HG03460 (cell line): Measurements from ENCODE around the gene NTM.

Experiments used
- ATAC-seq: cut with Tn5 transposase; IDR thresholded peaks from one replicate; pipeline ENCODE4 v1.9.1; 2021; ENCODE audit not compliant: unreplicated experiment

The NTM gene

DNA sequence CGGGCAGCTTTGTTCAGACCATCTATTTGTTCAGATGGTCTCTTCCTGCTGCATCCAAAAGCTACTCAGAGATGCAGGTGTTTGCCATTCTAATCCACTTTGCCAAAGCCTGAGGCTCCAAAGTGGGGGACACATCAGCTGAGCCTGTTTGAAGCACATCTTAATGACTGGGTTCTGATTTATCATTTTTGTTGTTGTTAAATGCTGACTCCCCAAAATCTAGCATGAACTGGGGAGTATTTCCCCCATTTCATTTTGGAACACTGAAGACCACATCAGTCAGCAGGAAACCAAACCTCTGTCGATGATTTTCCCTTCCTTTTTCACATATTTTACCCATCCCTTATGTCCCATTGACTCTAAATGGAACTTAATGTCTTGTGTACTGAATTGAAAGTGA is 262.6 kb downstream of the NTM start:
- ATAC-seq = no peak

DNA sequence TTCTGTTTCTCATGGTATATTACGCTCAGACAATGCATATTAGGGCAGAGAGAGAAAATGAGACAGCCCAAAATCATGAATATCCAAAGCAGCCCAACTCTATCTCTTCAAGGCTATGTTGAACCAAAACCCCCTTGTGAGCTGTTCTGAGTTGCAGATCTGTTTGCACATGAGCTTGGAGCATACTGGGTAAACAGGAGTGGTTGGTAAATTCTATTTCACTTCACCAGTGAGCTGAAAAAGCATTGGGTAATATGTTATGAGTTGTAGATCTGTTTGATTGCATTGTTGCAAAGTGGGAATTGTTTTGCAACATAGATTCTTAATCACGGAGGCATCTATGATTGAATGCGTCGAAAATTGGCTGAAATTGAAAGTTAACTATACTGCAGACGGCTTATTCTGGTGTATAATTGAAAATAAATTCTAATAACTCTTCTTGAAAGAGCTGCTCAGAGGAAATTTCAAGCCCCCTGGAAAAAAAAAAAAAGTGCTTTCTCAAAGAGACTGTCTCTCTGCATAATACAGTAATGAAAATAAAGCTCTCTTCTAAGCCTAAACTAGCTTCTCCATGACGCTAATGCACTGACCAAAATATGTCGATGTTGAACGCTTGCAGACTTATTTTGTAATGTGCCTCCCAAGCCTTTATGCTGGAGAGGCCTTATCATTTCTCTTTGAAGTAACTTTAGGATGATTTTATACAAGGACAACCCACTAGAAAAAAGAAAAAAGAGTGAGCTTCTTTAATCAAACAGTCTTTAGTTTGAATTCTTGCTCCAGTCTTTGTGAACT is 263.7 kb downstream of the NTM start:
- no peak for ATAC-seq

DNA sequence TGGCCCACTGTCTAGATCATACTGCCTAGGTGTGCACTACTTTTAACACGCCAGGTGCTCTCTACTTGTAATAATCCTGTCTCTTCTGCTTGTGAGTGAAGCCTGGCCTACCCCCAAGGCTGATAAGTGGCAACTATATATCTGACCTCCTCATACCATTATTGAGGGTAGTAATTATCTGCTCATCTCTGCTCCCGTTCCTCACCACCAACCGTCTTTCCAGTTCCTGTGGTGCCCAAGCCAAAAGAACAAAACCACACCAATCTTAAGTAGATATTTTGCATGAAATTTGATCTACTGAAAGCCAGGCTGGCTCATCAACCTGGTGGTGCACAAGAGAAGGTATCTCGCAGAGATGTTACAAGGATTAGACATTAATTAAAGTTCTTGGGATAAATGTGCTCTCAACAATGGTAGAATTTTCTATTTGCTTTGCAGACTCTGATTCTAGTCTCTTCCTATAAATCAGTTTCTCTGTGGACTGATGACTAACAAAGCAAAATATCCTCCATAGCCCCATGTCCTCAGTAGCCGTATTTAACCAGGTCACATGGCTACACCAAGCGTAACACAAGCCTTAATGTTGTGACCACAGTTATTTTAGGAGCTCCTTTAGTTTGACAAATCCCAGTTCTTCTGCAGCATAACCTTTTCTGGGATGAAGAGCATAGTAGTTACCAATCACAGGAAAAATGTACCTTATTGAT is 267.2 kb downstream of the NTM start:
- ATAC-seq = no peak

DNA sequence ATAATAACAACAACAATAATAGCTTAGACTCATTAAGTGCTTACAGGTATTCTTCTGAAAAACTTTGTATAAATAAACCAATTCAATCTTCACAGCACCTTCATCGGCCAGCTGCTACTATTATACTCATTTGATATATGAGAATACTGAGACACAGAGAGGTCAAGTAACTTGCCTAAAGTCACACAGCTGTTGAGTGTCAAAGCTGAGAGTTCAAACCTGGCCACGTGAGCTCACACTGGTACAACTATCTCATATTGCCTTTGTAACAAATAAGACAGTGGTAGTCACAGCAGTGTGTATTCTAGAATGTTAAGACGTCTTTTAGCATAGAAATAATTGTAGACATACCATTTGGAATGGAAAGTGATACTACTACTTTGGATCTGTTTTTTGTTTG is 268.5 kb downstream of the NTM start:
- ATAC-seq = no peak

DNA sequence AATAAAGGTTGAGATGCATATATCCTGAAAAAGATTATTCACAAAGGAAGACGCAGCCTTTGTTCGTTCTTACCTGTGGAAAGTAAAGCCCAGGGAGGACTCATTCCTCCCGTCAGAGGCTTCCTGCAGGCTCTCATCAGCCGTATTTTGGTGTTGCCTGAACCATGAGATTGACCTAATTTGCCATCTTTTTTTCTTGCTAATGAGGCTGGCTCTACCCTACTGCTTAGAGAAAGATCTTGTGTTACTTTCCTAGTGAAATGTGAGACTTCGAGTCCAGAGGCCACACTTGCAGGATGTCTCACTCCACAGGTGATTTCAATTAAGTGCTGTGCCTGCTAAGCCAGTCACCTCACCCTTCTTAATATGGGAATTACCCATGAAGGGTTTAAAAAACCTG is 269.9 kb downstream of the NTM start:
- no peak for ATAC-seq

DNA sequence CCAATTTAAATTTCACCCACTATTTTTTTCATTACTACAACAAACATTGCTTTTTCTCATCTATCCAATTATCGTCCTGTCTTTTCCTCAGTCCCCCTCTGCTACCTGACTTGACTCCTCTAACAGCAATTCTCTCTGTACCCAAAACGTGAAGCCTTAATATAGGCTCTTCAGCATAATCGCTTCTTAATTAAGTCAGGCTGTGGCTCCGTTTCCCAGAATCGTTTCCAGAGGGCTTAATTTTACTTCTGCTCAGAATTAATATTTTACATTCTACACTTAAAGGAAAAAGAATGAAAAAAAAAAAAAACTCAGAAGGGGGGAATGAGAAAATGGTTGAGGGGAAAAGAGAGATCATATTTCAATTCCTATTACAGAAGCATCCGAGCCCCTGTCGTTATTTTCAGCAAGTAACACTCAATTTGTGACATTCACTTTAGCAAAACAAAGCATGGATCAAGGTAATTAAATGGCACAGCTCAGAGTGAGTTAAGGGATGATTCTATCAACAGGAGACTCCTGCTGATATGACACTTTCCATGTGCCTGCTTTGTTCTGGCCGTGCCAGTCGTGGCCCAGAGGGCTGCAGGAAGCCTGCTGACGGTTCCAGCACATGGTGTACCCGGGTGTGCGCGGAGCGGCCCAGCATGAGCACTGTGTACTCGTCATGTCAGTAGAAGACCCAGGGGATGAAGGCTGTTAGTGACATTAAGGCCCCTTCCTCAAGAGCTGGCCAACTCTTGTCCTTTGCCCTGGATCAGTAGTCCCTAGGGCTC is 272.5 kb downstream of the NTM start:
- no peak for ATAC-seq

- no peak for ATAC-seq
Observed at GRCh38 chr11:131644204-131644795, 273.9 kb downstream of the NTM start.

DNA sequence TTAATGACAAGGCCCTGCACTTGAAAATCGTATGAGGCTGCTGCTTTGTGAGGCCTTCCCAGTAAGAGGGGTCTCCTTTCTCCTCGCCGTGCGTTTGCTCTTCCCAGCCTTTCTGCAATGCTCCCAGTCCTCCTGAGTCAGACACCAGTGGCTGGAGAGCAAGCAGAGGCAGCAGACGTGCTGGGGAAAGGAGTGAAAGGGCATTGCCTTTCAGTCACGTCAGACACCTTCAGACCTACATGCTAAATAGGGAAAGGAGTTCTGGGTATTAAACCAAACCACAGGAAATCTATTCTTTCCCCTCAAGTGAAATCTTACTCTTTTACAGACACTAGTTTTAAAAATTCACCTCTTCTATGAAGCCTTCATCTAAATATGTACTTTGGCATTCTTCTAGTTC is 274.8 kb downstream of the NTM start:
- no peak for ATAC-seq

- ATAC-seq = no peak
Observed at GRCh38 chr11:131649856-131650255, 279.4 kb downstream of the NTM start.

GRCh38 chr11:131652231-131652630 is 281.8 kb downstream of the NTM start:
- no peak for ATAC-seq

- ATAC-seq = no peak
Observed at GRCh38 chr11:131653260-131653659, 282.8 kb downstream of the NTM start.

DNA sequence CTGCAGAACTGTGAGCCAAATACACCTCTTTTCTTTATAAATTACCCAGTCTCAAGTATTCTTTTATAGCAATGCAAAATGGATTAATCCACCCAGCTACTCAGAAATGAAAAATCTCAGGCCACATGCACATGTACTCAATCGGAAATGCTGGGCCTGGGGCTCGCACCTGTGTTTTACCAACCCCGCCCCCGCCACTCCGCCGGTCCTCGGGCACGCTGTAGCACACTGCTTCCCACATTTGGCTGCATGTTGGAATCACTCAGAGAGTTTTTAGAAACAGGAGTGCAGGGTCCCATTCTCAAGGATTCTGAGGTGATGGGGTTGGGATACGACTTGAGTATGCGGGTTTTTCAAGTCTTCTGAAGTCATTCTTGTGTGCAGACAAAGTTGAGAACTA is 284.4 kb downstream of the NTM start:
- ATAC-seq = no peak

GRCh38 chr11:131656179-131656838 is 285.9 kb downstream of the NTM start:
- no peak for ATAC-seq

DNA sequence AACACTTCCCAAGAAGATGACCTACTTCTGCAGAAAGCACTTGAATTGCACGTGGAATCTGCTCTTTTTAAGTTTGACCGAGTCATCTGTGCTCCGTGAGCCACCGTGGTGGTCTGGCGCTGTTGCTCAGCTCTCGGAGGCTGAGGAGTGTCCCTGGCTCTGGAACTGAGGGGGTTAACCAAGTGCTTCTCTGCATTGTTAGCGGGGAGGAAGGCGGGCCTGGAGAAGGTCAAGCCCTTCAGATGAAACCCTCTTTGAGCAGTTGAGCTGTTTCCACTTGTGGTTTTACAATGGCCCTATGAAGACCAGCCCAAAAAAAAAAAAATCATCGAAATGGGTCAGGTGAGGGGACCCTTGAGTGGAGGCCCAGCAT is 286.4 kb downstream of the NTM start:
- ATAC-seq = no peak

- ATAC-seq = no peak
Observed at GRCh38 chr11:131658414-131658813, 288.0 kb downstream of the NTM start.

DNA sequence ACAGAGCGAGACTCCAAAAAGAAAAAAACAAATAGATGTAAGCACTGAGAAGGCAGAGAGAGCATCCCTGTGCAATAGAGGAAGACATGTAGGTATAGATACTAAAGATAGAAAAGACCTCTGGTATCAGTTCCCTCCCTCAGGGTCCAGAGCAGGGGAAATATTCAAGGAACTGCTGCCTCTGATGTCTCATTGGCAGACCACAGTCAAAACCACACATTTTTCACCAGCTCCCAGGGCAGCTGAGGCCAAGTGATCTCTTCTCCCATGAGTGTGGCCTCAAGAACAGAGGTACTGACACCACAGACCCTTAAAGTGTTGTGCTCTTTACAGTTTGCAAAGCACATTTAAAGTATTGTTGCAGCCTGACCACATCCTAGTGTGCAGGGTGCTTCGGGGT is 288.5 kb downstream of the NTM start:
- peak; percentile 74 for ATAC-seq

- ATAC-seq = no peak
Observed at GRCh38 chr11:131659931-131660330, 289.5 kb downstream of the NTM start.

DNA sequence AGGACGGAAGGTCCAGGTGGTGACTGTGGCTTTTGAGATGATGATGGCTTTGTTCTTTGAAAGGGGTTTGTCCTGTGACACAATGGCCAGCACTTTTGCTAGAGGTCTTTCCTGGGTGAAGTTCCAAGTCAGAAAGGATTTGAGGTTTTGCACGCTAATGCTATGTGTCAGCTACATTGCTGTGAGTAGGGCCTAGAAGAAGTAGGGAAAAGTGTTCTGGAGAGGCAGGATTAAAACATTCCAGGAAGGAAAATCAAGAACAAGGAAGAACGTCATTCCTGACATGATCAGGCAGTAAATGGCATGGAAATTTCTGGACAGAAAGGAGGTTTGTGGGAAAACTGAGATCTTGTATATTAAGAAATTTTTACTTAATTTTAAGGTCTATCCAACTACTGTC is 290.7 kb downstream of the NTM start:
- no peak for ATAC-seq

DNA sequence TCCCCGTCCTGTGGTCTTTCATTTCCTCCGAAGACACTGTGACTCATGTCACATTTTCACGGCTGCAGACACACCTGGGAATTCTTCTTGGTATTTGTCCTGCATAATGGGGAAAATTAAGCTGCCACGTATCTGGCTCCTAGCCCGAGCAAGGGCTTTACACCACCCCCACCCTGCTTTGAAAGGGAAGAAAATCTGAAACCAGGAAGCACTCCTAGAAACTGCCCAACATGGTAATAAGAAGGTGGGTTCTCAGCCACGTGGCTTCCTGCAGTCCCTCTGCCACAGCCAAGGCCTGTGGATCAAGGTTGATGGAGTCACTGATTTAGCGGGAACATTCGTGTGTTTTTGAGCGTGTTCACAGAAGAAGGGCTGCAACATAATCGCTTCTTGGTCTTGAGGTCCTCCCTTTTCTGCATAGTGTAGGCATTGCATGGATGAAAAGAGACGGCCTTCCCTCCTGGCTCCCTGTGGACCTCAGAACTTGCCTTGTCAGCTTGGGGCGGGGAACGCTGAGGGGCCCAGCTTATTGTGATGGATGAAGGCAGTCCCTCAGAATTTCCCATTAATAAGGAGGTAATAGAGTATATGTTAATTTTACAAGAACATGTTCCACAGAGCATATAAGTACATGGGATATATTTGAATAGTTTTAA is 292.0 kb downstream of the NTM start:
- ATAC-seq = no peak

DNA sequence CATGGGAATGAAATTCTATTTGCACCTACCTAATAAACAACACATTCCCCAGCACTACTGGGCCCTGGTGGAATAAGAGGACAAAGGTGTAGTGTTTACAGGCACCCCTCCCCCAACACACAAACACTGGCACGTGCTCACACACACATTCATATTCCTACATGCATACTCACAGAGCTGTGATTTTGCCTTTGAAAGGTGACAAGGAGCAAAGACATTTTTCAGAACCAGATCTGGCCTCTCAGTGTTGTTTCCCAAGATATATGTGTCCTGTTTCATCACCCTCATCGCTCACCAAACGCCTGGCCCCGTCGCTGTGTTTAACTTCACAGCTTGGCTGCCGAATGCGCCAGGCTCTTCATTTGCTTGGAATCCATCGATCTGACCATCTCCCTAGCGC is 292.6 kb downstream of the NTM start:
- no peak for ATAC-seq
